Spleen (tissue), 11 donors: ENCODE data around the gene ITPR1. TPM values are rescaled to one million over a fixed set of nuclear protein-coding genes. Genes with fewer than 3 reads are reported as not detected.

Experiments used
- DNase-seq: peaks from one replicate; pipeline ENCODE4 v3.0.0-alpha.2; 2020
- H3K27ac ChIP-seq, 8 donors: fragments of 200-600 bp; sonication (generic) in 7 of 8; 1 replicate in 4 of 8; 2 replicates in 4 of 8; pipeline versions ENCODE4 v1.5.0 to v1.8.0; 2016 to 2021; ENCODE audit warnings: inconsistent platforms in 4 of 8, mild to moderate bottlenecking in 4 of 8, moderate library complexity in 1 of 8
- H3K27me3 ChIP-seq, 7 donors: fragments of 200-600 bp; sonication (generic) in 6 of 7; replicated peaks in 1 of 7; 1 replicate in 4 of 7; 2 replicates in 3 of 7; pipeline versions ENCODE4 v1.5.0 to v1.8.0; 2016 to 2021; ENCODE audit warnings: inconsistent platforms in 3 of 7, mild to moderate bottlenecking in 1 of 7
- H3K36me3 ChIP-seq, 6 donors: fragments of 200-600 bp; sonication (generic) in 5 of 6; 1 replicate in 4 of 6; 2 replicates in 2 of 6; pipeline versions ENCODE4 v1.5.0 to v1.8.0; 2016 to 2021; ENCODE audit warnings: inconsistent platforms in 2 of 6
- H3K4me1 ChIP-seq, 6 donors: fragments of 200-600 bp; sonication (generic) in 5 of 6; 1 replicate in 3 of 6; 2 replicates in 3 of 6; pipeline versions ENCODE4 v1.5.0 to v1.8.0; 2016 to 2021; ENCODE audit warnings: inconsistent platforms in 3 of 6
- H3K4me3 ChIP-seq, 8 donors: fragments of 200-600 bp; sonication (generic) in 7 of 8; 1 replicate in 4 of 8; 2 replicates in 4 of 8; pipeline versions ENCODE4 v1.5.0 to v1.8.0; 2016 to 2021; ENCODE audit warnings: inconsistent platforms in 4 of 8, mild to moderate bottlenecking in 4 of 8, moderate library complexity in 2 of 8
- H3K9me3 ChIP-seq, 8 donors: fragments of 200-600 bp; sonication (generic) in 7 of 8; 1 replicate in 4 of 8; 2 replicates in 4 of 8; pipeline versions ENCODE4 v1.5.0 to v1.8.0; 2016 to 2021; ENCODE audit warnings: inconsistent platforms in 4 of 8
- CTCF ChIP-seq, 11 experiments: fragments of 200-600 bp in 7 of 11; fragments of 450-650 bp in 4 of 11; sonication (generic) in 4 of 11; IDR thresholded peaks in 8 of 11; conservative IDR thresholded peaks in 3 of 11; 1 replicate in 7 of 11; 2 replicates in 4 of 11; pipeline versions ENCODE4 v1.4.0 to v1.8.0; 2016 to 2021; ENCODE audit warnings: antibody characterized with exemption in 11 of 11, inconsistent platforms in 4 of 11, mild to moderate bottlenecking in 1 of 11
- POLR2A ChIP-seq, 3 donors: fragments of 450-650 bp; IDR thresholded peaks; one replicate each; pipeline ENCODE4 v1.5.1; 2017; ENCODE audit warnings: antibody characterized with exemption in 3 of 3, mild to moderate bottlenecking in 1 of 3
- POLR2AphosphoS5 ChIP-seq, 3 donors: sonication (generic); formaldehyde crosslinking; IDR thresholded peaks; one replicate each; pipeline ENCODE4 v1.5.1; 2017; ENCODE audit warnings: antibody characterized with exemption in 3 of 3
- whole genome bisulfite sequencing, 5 donors: extraction: QIAGEN DNeasy Blood & Tissue Kit in 3 of 5; methylation state at CpG; one replicate each; pipeline versions ENCODE4 v1.1.5 to v1.1.7; 2013 to 2018; 5-methylcytosine and 5-hydroxymethylcytosine counted together
- intact Hi-C: fragments of 100-400 bp; cut with DNase I; formaldehyde crosslinking; loops from one replicate; pipeline ENCODE4 v1.15.0; 2023; ENCODE audit warnings: low total_unique reads
- polyA plus RNA-seq, 3 donors: library from polyadenylated mRNA; stranded (reverse); fragments of 200-250 nt; gene quantifications; one replicate each; pipeline ENCODE4 v1.2.1, GENCODE V29; 2013
- total RNA-seq, 7 donors: library from RNA; depleted of rRNA in 3 of 7; stranded (reverse); fragments of >200 nt in 3 of 7; fragmentation: NEBNext Ultra II Directional in 4 of 7; extraction: Animal tissue kit (Norgen Biotek cat#: 25700) in 4 of 7; gene quantifications; one replicate each; pipeline versions ENCODE4 v1.1.0 to v1.2.1, GENCODE V29; 2016 to 2021
- donor health status: healthy with polysubstance abuse.
- donor health status: DM: no; HTN: no; CAD: no; lungs with moderate emphysema.
- donor health status: DM: no; HTN: no; CAD: no.
- donor health status: Bipolar disorder and iron deficiency.
- donor health status: healthy.
- donor health status: DM: no; HTN: no; CAD: no.
- donor health status: DM: yes; HTN: yes; CAD: no.

ITPR1 gene
- total and polyA plus RNA-seq, 10 donors: 17.5 to 194 (median 129) TPM

- Histone ChIP-seq H3K36me3 (peaks cover 0 to 100% (median 47%) of the 10 kb centered on the region in 6 donors), H3K27me3 (no peaks in the 10 kb centered on the region), H3K4me1 (peaks cover 0 to 18% (median 3%) of the 10 kb centered on the region in 6 donors), H3K4me3 (no peak overlapping the region), H3K27ac (no peak overlapping the region), H3K9me3 (peaks cover 0 to 15% (median 9%) of the 10 kb centered on the region in 8 donors)
- TF ChIP-seq CTCF (IDR thresholded peaks at IDR 0.05 in 8 of 11, conservative IDR thresholded peaks at IDR 0.05 in 3 of 11) (no peak), POLR2A (IDR thresholded peaks at IDR 0.05) (no peak), POLR2AphosphoS5 (IDR thresholded peaks at IDR 0.05) (no peak)
- intact Hi-C loops: loop anchor here (10.0 kb wide), 1 partner anchor 98 kb away; no protein-coding TSS in a partner anchor
- 84 to 90% (median 86%) methylated on average over 5 of the region's 5 CpGs for WGBS, 5 donors
- DNase-seq: no peak
Measured at GRCh38 chr3:4812591-4812990, 319.4 kb downstream of the ITPR1 start.

- TF ChIP-seq POLR2AphosphoS5 (IDR thresholded peaks at IDR 0.05) (no peak), POLR2A (IDR thresholded peaks at IDR 0.05) (no peak), CTCF (IDR thresholded peaks at IDR 0.05 in 8 of 11, conservative IDR thresholded peaks at IDR 0.05 in 3 of 11) (no peak)
- no peak for DNase-seq
- H3K36me3 ChIP-seq: peaks cover 0 to 100% (median 55%) of the 10 kb centered on the region in 6 donors
- H3K27me3 ChIP-seq: no peaks in the 10 kb centered on the region
- intact Hi-C loops: loop anchor here (10.0 kb wide), 1 partner anchor 99 kb away; no protein-coding TSS in a partner anchor
- 78 to 92% (median 86%) methylated on average over 6 of the region's 6 CpGs for WGBS, 5 donors
- H3K4me1 ChIP-seq: peaks cover 0 to 18% (median 3%) of the 10 kb centered on the region in 6 donors
- H3K27ac ChIP-seq: peak overlapping the region in 3 of 8 donors; percentile 30 to 75 (median 62)
- H3K9me3 ChIP-seq: peaks cover 0 to 17% (median 9%) of the 10 kb centered on the region in 8 donors
- peak overlapping the region in 1 of 8 donors; percentile 41 for H3K4me3 ChIP-seq
Measured at GRCh38 chr3:4813909-4814304, 320.8 kb downstream of the ITPR1 start.

GRCh38 chr3:4814305-4814903 is 321.3 kb downstream of the ITPR1 start:
- intact Hi-C loops: loop anchor here (10.0 kb wide), 1 partner anchor 100 kb away; no protein-coding TSS in a partner anchor
- WGBS, 5 donors: 54 to 72% (median 59%) methylated on average over 20 of the region's 20 CpGs
- H3K27ac ChIP-seq: peak overlapping the region in 4 of 8 donors; percentile 30 to 75 (median 58)

More at GRCh38 chr3:4814305-4814903, 321.3 kb downstream of the ITPR1 start:
- H3K9me3 ChIP-seq: peaks cover 0 to 17% (median 9%) of the 10 kb centered on the region in 8 donors
- H3K36me3 ChIP-seq: peaks cover 0 to 100% (median 60%) of the 10 kb centered on the region in 6 donors
- TF ChIP-seq POLR2AphosphoS5 (IDR thresholded peaks at IDR 0.05): peak in 1 of 3 donors; percentile 67
- no peak for TF ChIP-seq CTCF (IDR thresholded peaks at IDR 0.05 in 8 of 11, conservative IDR thresholded peaks at IDR 0.05 in 3 of 11)
- no peak for TF ChIP-seq POLR2A (IDR thresholded peaks at IDR 0.05)
- H3K4me3 ChIP-seq: peak overlapping the region in 1 of 8 donors; percentile 41
- peaks cover 0 to 18% (median 3%) of the 10 kb centered on the region in 6 donors for H3K4me1 ChIP-seq
- no peaks in the 10 kb centered on the region for H3K27me3 ChIP-seq
- DNase-seq: peak; percentile 83
